Chondrocyte (in vitro differentiated cells): ENCODE measurements around the gene MIPOL1. TPM values are rescaled to one million over a fixed set of nuclear protein-coding genes. Genes with fewer than 3 reads are reported as not detected.

ENCODE experiments used
- DNase-seq: peaks from one replicate; pipeline ENCODE4 v3.0.0; 2021; ENCODE audit warnings: mixed read lengths, low spot score
- H3K27ac Mint-ChIP-seq: one replicate; pipeline ENCODE4 v1.8.0; 2021; ENCODE audit warnings: mild to moderate bottlenecking, moderate library complexity, mixed read lengths; ENCODE audit not compliant: unreplicated experiment
- H3K27me3 Mint-ChIP-seq: 2 replicates; pipeline ENCODE4 v1.8.0; 2021; ENCODE audit warnings: low read depth, mixed read lengths
- H3K36me3 Mint-ChIP-seq: 2 replicates; pipeline ENCODE4 v1.8.0; 2021; ENCODE audit warnings: low read depth, mixed read lengths
- H3K4me1 Mint-ChIP-seq: 2 replicates; pipeline ENCODE4 v1.8.0; 2021; ENCODE audit warnings: low read depth, mild to moderate bottlenecking, mixed read lengths
- H3K4me3 Mint-ChIP-seq: one replicate; pipeline ENCODE4 v1.8.0; 2021; ENCODE audit warnings: mild to moderate bottlenecking, moderate library complexity, mixed read lengths; ENCODE audit not compliant: unreplicated experiment
- H3K9me3 Mint-ChIP-seq: 2 replicates; pipeline ENCODE4 v1.8.0; 2021; ENCODE audit warnings: low read depth, mixed read lengths
- total RNA-seq: library from RNA; stranded (reverse); gene quantifications from 3 replicates; pipeline ENCODE4 v1.2.1, GENCODE V29; 2021
- TF ChIP-seq, protein P1 (sequence below): fragments of 200-600 bp; sonication (generic); IDR thresholded peaks from 2 replicates; pipeline ENCODE4 v1.5.0; 2021; ENCODE audit warnings: antibody characterized with exemption, mild to moderate bottlenecking, moderate library complexity

MIPOL1 gene
- total RNA-seq, 1 donor from 2014 or later, result 9.8 TPM

DNA sequence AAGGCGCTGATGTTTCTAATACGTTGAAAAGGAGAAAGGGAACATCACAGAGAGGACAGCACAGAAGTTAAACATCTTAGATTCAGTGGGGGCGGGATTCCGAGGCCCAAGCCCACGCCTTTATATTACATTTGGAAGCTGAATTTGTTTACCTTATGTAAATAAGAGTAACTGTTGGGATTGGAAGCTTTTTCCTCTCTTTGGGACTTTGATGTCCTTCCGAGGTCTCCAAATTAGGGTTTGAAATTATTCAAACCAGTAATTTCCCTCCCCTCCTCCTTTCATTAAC, 390.9 kb downstream of the MIPOL1 start:
- H3K27me3 Mint-ChIP-seq, result peaks cover 72% of the 10 kb centered on the region
- no peak for DNase-seq
- H3K4me1 Mint-ChIP-seq, result peaks cover 11% of the 10 kb centered on the region
- no peak overlapping the region for H3K4me3 Mint-ChIP-seq
- no peak overlapping the region for H3K27ac Mint-ChIP-seq
- TF ChIP-seq, protein P1, sequence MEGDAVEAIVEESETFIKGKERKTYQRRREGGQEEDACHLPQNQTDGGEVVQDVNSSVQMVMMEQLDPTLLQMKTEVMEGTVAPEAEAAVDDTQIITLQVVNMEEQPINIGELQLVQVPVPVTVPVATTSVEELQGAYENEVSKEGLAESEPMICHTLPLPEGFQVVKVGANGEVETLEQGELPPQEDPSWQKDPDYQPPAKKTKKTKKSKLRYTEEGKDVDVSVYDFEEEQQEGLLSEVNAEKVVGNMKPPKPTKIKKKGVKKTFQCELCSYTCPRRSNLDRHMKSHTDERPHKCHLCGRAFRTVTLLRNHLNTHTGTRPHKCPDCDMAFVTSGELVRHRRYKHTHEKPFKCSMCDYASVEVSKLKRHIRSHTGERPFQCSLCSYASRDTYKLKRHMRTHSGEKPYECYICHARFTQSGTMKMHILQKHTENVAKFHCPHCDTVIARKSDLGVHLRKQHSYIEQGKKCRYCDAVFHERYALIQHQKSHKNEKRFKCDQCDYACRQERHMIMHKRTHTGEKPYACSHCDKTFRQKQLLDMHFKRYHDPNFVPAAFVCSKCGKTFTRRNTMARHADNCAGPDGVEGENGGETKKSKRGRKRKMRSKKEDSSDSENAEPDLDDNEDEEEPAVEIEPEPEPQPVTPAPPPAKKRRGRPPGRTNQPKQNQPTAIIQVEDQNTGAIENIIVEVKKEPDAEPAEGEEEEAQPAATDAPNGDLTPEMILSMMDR, result no peak
- H3K36me3 Mint-ChIP-seq, result peaks cover 3% of the 10 kb centered on the region
- H3K9me3 Mint-ChIP-seq, result no peaks in the 10 kb centered on the region

DNA sequence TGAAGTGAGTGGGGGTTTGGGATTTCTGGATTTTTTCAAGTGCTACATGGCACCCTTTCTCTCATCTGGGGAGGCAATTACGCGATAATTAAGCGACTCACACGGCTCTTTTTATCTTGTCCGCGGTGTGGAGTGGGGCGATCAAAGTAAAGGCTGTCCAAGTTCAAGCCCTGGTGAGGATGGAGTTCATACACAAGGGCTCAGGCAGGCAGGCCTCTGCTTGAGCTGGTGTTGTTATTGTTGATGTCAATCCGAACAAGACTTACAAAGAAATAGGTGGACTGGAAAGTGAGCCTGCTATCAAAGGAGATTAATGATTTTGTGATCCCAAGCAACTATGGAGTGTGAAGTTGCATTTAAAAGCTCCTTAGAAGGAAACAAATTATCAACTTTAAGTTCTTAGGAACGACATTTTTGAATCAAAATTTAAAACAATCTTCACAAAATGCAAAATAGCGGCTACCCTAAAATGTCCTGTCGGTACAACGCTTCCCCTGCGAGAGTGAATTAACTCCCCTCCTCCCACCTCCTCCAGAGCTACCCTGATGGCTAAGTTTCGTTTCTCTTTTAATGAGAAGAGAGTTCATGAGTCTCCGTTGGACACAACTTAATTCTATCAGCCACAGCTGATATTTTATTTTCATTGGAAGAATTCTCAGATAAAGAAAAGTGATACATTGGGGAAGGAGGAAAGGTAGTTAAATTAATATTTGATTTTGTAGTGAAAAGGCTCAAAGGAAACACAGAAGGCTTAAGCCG, 391.4 kb downstream of the MIPOL1 start:
- Mint-ChIP-seq H3K27ac (no peak overlapping the region), H3K27me3 (peaks cover 76% of the 10 kb centered on the region), H3K36me3 (peaks cover 3% of the 10 kb centered on the region), H3K4me1 (peaks cover 13% of the 10 kb centered on the region), H3K9me3 (no peaks in the 10 kb centered on the region), H3K4me3 (no peak overlapping the region)
- TF ChIP-seq, protein P1, result no peak
- no peak for DNase-seq

DNA sequence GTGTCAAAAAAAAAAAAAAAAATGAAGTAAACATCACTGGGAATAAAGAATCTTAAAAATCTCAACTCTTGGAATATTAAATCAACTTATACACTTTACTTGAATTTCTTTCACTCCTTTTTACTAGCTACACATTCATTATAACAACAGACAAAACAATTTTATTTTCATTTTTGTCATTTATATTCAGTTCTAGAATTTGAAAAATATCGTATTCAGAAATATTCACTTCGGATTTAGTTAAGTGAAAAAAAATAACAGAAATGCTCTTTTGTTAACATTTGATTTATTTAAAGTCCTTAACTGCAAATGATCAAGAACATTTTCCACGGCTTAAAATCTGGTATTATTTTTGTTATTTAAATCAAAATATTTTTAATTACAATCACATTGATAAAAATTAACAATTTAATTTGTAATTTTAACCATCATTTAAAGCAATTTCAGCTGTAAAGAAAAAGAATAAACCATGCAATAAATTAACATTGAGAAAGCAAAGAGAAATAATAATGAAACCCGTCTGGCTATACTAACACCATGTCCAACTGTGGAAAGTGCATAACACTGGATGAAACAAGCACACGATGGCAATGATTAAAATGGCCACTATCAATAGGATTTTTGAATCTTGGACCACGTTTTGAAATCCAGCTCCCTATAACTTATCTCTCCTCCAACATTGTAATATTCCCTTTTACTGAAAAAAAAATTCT, 392.1 kb downstream of the MIPOL1 start:
- no peak overlapping the region for H3K4me3 Mint-ChIP-seq
- H3K36me3 Mint-ChIP-seq, result peaks cover 3% of the 10 kb centered on the region
- H3K9me3 Mint-ChIP-seq, result no peaks in the 10 kb centered on the region
- H3K27me3 Mint-ChIP-seq, result peaks cover 77% of the 10 kb centered on the region
- DNase-seq, result no peak
- H3K27ac Mint-ChIP-seq, result no peak overlapping the region
- TF ChIP-seq, protein P1, result no peak
- H3K4me1 Mint-ChIP-seq, result peaks cover 16% of the 10 kb centered on the region

DNA sequence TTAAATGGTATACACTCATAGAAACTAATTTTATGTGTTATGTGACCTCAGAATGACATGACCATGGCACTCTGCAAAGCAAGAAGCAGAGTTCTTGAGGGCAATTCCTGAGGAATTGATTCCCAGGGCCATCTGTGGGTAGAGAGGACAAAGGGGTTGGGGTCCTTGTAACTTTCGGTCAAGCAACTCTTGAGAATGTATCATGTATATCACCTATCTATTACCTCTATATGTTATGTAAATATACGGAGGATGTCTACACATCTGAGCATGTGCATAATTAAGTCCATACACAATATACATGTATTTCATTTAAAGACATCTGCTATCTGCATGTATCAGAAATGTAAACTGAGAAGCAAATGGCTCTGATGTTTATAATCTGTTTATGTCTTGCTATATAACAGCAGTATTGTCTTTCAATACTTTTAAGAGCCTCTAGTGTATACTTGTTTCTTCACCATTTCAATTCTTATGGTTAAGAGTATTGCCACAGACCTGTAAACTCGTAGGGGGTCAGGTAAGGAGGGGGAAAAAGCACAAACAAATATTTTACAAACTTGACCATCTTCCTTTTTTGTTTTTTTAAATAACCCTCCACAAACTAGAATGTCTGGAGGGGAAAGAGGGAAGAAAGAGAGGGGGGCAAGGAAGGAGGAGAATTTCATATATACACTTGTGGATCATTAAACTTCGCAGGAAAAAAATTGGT, 392.8 kb downstream of the MIPOL1 start:
- TF ChIP-seq, protein P1, result no peak
- H3K27me3 Mint-ChIP-seq, result peaks cover 71% of the 10 kb centered on the region
- no peak overlapping the region for H3K27ac Mint-ChIP-seq
- peaks cover 17% of the 10 kb centered on the region for H3K4me1 Mint-ChIP-seq
- peaks cover 3% of the 10 kb centered on the region for H3K36me3 Mint-ChIP-seq
- H3K4me3 Mint-ChIP-seq, result no peak overlapping the region
- no peaks in the 10 kb centered on the region for H3K9me3 Mint-ChIP-seq
- no peak for DNase-seq

DNA sequence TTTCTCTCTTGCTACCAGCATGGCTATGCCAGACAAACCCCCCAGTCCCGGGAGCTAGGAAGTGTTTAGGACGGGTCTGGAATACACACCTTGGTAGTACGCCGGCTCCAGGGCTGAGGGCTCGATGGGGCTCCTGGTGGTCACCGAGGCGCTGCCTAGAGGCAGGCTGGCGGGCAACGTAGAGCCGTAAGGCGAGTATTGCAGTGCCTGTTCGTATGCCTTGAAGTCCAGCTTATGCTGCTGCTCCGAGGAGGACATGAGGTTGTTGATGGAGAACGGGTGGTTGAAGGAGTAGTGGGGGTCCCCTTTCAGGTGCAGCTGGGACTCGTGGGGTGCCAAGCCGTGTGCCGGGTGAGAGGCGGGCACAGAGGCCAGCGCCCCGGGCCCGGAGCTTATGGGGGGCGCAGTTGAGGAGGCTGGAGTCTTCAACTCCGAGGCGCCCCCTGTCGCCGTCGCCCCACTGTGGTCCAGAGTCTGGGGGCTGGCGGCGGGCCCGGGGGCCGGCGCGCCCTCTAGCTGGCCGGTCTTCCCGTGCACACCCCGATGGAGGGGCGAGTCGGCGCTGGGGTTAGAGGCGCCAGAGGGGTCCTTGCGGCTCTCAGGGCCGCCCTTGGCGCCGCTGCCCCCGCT, 393.7 kb downstream of the MIPOL1 start:
- Mint-ChIP-seq H3K27ac (no peak overlapping the region), H3K4me3 (no peak overlapping the region), H3K9me3 (no peaks in the 10 kb centered on the region), H3K36me3 (peaks cover 3% of the 10 kb centered on the region), H3K4me1 (peaks cover 25% of the 10 kb centered on the region), H3K27me3 (peaks cover 72% of the 10 kb centered on the region)
- no peak for DNase-seq
- TF ChIP-seq, protein P1, result peak; percentile 43
